Peyer's patch (tissue), 4 donors: Measurements from ENCODE around the gene FXYD7.

Experiments used
- POLR2A ChIP-seq, 2 donors: fragments of 450-650 bp; IDR thresholded peaks; one replicate each; pipeline ENCODE4 v1.5.1; 2017; ENCODE audit warnings: antibody characterized with exemption in 2 of 2, mild to moderate bottlenecking in 2 of 2, moderate library complexity in 2 of 2
- TF ChIP-seq, protein P1 (sequence below), 6 experiments: fragments of 450-650 bp in 4 of 6; fragments of 200-600 bp in 2 of 6; sonication (generic) in 1 of 6; IDR thresholded peaks; one replicate each; pipeline ENCODE4 v1.5.1; 2017 to 2019; ENCODE audit warnings: antibody characterized with exemption in 6 of 6, mild to moderate bottlenecking in 3 of 6, moderate library complexity in 1 of 6

DNA sequence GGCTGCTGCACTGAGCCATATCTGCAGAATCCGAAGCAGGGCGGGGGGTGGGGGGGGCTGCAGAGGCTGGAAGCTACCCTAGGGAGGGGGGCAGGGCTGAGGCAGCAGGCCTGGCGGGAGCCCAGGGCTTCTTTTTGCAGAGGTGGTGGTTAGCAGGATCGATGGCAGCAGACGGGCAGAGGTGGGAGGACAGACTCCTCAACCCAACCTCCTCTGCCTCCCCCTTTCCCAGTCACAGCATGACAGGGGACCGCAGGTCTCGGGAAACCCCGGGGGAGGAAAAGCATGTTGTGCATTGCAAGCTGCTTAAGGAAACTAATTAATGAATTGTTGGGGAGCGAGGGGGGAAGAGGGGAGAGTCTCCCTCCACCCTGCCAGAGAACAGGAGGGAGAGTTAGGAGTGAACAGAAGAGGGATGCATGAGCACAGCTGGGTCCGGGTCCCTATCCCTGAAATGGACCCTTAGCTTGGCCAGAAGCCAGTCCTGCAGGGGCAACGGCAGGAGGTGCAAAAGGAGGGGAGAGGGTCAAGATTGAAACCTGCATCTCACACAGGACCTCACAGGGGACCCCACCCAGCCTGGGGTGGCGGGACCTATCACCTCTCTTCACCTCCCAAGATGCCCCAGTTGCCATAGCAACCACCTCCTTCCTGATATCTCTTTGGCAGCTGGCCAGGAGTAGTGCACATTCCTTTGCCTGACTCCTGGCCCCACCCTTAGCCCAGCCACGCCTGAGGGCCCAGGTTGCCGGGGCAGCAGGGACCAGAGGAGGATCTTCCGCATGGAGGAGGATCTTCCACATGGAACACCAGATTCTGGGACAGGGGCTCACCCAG lies 1.8 kb downstream of the FXYD7 start:
- no peak for TF ChIP-seq POLR2A (IDR thresholded peaks at IDR 0.05)
- TF ChIP-seq, protein P1, sequence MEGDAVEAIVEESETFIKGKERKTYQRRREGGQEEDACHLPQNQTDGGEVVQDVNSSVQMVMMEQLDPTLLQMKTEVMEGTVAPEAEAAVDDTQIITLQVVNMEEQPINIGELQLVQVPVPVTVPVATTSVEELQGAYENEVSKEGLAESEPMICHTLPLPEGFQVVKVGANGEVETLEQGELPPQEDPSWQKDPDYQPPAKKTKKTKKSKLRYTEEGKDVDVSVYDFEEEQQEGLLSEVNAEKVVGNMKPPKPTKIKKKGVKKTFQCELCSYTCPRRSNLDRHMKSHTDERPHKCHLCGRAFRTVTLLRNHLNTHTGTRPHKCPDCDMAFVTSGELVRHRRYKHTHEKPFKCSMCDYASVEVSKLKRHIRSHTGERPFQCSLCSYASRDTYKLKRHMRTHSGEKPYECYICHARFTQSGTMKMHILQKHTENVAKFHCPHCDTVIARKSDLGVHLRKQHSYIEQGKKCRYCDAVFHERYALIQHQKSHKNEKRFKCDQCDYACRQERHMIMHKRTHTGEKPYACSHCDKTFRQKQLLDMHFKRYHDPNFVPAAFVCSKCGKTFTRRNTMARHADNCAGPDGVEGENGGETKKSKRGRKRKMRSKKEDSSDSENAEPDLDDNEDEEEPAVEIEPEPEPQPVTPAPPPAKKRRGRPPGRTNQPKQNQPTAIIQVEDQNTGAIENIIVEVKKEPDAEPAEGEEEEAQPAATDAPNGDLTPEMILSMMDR (IDR thresholded peaks at IDR 0.05): no peak
